ENCODE measurements around the gene ELN. TPM values are rescaled to one million over a fixed set of nuclear protein-coding genes. Genes with fewer than 3 reads are reported as not detected.
A peak's percentile ranks its signal among the peaks of the same experiment; 100 is the strongest.

Gene ELN
- total RNA-seq, 1 donor from 2014 or later, result 83.3 TPM

DNA sequence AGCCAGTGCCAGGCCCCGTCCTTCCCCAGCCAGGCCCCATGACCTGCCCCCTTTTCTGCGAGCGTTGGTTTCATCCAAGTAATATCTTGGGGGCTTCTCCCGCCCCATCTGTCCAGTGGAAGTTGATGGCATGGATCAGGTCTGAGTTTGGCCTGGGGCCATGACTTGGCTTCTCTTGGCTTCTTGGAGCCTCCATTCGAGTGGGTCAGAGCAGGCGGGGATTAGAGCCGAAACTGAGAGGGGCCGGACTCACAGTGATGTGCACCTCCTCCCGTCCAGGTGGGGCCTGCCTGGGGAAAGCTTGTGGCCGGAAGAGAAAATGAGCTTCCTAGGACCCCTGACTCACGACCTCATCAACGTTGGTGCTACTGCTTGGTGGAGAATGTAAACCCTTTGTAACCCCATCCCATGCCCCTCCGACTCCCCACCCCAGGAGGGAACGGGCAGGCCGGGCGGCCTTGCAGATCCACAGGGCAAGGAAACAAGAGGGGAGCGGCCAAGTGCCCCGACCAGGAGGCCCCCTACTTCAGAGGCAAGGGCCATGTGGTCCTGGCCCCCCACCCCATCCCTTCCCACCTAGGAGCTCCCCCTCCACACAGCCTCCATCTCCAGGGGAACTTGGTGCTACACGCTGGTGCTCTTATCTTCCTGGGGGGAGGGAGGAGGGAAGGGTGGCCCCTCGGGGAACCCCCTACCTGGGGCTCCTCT, 40.6 kb downstream of the ELN start:
- H3K27ac ChIP-seq, result no peak overlapping the region
- no peaks in the 10 kb centered on the region for H3K4me1 ChIP-seq
- no peak overlapping the region for H3K4me3 ChIP-seq
- DNase-seq, result peak; percentile 43
- ATAC-seq, result peak in 1 of 2 donors; percentile 3
- H3K9me3 ChIP-seq, result no peaks in the 10 kb centered on the region
- intact Hi-C loops (cut with DNase I), result no loop called here
- TF ChIP-seq, protein P1, sequence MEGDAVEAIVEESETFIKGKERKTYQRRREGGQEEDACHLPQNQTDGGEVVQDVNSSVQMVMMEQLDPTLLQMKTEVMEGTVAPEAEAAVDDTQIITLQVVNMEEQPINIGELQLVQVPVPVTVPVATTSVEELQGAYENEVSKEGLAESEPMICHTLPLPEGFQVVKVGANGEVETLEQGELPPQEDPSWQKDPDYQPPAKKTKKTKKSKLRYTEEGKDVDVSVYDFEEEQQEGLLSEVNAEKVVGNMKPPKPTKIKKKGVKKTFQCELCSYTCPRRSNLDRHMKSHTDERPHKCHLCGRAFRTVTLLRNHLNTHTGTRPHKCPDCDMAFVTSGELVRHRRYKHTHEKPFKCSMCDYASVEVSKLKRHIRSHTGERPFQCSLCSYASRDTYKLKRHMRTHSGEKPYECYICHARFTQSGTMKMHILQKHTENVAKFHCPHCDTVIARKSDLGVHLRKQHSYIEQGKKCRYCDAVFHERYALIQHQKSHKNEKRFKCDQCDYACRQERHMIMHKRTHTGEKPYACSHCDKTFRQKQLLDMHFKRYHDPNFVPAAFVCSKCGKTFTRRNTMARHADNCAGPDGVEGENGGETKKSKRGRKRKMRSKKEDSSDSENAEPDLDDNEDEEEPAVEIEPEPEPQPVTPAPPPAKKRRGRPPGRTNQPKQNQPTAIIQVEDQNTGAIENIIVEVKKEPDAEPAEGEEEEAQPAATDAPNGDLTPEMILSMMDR (IDR thresholded peaks at IDR 0.05), result no peak
- no peaks in the 10 kb centered on the region for H3K27me3 ChIP-seq (ENCODE audit: low read depth)
- peaks cover 23% of the 10 kb centered on the region for H3K36me3 ChIP-seq

DNA sequence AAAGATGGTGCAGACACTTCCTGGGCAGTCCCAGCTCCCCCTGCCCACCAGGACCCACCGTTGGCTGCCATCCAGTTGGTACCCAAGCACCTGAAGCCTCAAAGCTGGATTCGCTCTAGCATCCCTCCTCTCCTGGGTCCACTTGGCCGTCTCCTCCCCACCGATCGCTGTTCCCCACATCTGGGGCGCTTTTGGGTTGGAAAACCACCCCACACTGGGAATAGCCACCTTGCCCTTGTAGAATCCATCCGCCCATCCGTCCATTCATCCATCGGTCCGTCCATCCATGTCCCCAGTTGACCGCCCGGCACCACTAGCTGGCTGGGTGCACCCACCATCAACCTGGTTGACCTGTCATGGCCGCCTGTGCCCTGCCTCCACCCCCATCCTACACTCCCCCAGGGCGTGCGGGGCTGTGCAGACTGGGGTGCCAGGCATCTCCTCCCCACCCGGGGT, 41.1 kb downstream of the ELN start:
- Histone ChIP-seq H3K36me3 (peaks cover 19% of the 10 kb centered on the region), H3K9me3 (no peaks in the 10 kb centered on the region), H3K4me3 (no peak overlapping the region), H3K4me1 (no peaks in the 10 kb centered on the region), H3K27me3 (ENCODE audit: low read depth) (no peaks in the 10 kb centered on the region), H3K27ac (no peak overlapping the region)
- intact Hi-C loops (cut with DNase I), result no loop called here
- TF ChIP-seq, protein P1 (IDR thresholded peaks at IDR 0.05), result no peak
- DNase-seq, result peak; percentile 42
- ATAC-seq, result no peak

DNA sequence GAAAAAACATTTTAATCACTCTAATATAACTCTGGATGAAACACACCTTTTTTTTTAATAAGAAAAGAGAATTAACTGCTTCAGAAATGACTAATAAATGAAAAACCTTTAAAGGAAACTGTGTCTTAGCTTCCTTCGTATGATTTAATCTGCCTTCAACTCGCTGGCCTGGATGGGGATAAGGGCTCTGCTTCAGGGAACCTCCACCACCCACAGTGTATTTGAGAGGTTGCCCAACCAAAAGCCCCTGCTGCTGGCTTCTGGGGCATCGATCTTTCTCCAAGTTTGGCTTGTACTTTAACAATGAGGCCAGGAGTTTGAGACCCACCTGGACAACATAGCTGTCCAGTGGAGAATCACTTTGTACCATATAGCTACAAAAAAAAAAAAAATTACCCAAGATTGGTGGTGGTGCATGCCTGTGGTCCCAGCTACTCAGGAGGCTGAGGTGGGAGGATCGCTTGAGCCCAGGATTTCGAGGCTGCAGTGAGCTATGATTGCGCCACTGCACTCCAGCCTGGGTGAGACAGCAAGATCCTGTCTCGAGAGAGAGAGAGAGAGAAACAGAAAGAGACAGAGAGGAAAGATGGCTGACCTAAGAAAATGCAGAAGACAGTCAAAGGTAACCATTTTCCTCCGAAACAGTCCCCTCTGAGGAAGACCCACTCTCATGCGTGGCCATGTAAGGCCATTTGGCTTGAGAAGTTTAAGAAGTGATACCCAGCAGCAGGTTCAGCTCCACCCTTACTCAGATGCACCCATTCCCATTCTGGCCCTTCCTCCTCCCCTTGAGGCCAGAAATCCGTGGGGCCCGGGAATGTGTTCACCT, 42.0 kb downstream of the ELN start:
- intact Hi-C loops (cut with DNase I), result no loop called here

DNA sequence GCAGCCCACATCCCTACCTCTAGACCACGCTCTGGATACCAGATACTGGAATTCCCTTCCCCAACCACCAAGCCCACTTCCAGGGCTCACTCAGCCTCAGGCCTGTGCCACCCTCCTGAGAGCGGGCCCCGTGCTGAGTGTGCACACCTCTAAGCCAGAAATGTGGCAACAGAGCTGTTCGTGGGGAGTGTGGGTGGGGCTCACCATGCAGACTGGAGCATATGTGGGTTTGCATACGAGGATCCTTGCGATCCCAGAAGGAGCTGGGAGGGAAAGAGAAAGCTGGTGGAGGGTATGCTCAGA, 42.6 kb downstream of the ELN start:
- Histone ChIP-seq H3K36me3 (peaks cover 14% of the 10 kb centered on the region), H3K9me3 (no peaks in the 10 kb centered on the region), H3K4me1 (no peaks in the 10 kb centered on the region), H3K4me3 (no peak overlapping the region), H3K27me3 (ENCODE audit: low read depth) (no peaks in the 10 kb centered on the region), H3K27ac (no peak overlapping the region)
- DNase-seq (peak; percentile 23), ATAC-seq (no peak)
- TF ChIP-seq, protein P1 (IDR thresholded peaks at IDR 0.05), result no peak
- intact Hi-C loops (cut with DNase I), result no loop called here

More for the DNA sequence above, 42.0 kb downstream of the ELN start:
- TF ChIP-seq, protein P1 (IDR thresholded peaks at IDR 0.05), result no peak
- Histone ChIP-seq H3K27me3 (ENCODE audit: low read depth) (no peaks in the 10 kb centered on the region), H3K4me3 (no peak overlapping the region), H3K4me1 (no peaks in the 10 kb centered on the region), H3K27ac (no peak overlapping the region), H3K36me3 (peaks cover 14% of the 10 kb centered on the region), H3K9me3 (no peaks in the 10 kb centered on the region)
- peak; percentile 10 for DNase-seq
- no peak for ATAC-seq

DNA sequence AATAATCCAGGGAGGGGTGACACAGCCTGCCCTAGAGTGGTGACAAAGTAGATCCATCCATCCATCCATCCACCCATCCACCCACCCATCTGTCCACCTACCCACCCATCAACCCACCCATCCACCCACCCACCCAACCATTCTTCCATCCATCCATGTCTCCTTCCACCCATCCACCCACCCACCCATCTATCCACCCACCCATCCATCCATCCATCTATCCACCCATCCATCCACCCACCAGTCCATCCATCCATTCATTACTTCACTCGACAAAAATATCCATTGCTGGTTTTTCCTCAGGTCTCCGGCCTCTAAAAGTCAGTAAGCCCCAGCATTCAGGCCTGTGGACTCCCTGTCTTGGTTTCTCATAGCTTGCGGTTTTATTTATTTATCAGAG, 43.1 kb downstream of the ELN start:
- no peak for ATAC-seq
- Histone ChIP-seq H3K27me3 (ENCODE audit: low read depth) (no peaks in the 10 kb centered on the region), H3K36me3 (peaks cover 8% of the 10 kb centered on the region), H3K4me3 (no peak overlapping the region), H3K9me3 (no peaks in the 10 kb centered on the region), H3K27ac (no peak overlapping the region), H3K4me1 (no peaks in the 10 kb centered on the region)
- TF ChIP-seq, protein P1 (IDR thresholded peaks at IDR 0.05), result no peak
- intact Hi-C loops (cut with DNase I), result no loop called here
- no peak for DNase-seq
